HG03139 (cell line): ENCODE data around the gene MYH11.
"Not testable (repeated sequence)": the region's sequence is repeated elsewhere in the genome, so short reads cannot be mapped to it uniquely, and the experiment has no call there.

Experiments
- ATAC-seq: cut with Tn5 transposase; IDR thresholded peaks from one replicate; pipeline ENCODE4 v1.9.1; 2021; ENCODE audit not compliant: unreplicated experiment

MYH11 gene

GRCh38 chr16:15846510-15846909 lies 10.3 kb downstream of the MYH11 start:
- ATAC-seq, result no peak

GRCh38 chr16:15843635-15844279 lies 13.1 kb downstream of the MYH11 start:
- no peak for ATAC-seq

GRCh38 chr16:15839204-15839603 lies 17.6 kb downstream of the MYH11 start:
- ATAC-seq, result not testable (repeated sequence)

GRCh38 chr16:15837761-15838160 lies 19.1 kb downstream of the MYH11 start:
- ATAC-seq, result no peak

GRCh38 chr16:15836965-15837611 lies 19.7 kb downstream of the MYH11 start:
- no peak for ATAC-seq

GRCh38 chr16:15836074-15836473 lies 20.8 kb downstream of the MYH11 start:
- ATAC-seq, result no peak

GRCh38 chr16:15835136-15835878 lies 21.5 kb downstream of the MYH11 start:
- no peak for ATAC-seq

- no peak for ATAC-seq
These were observed 22.3 kb downstream of the MYH11 start for GRCh38 chr16:15834502-15834901.

- no peak for ATAC-seq
These were observed 23.3 kb downstream of the MYH11 start for GRCh38 chr16:15833541-15833940.

- ATAC-seq, result no peak
These were observed 24.6 kb downstream of the MYH11 start for GRCh38 chr16:15832241-15832640.

GRCh38 chr16:15830832-15831451 lies 25.9 kb downstream of the MYH11 start:
- ATAC-seq, result no peak

GRCh38 chr16:15829460-15829859 lies 27.4 kb downstream of the MYH11 start:
- ATAC-seq, result no peak

- no peak for ATAC-seq
These were observed 29.0 kb downstream of the MYH11 start for GRCh38 chr16:15827709-15828343.

GRCh38 chr16:15827299-15827698 lies 29.5 kb downstream of the MYH11 start:
- no peak for ATAC-seq

- no peak for ATAC-seq
These were observed 31.0 kb downstream of the MYH11 start for GRCh38 chr16:15825750-15826305.

GRCh38 chr16:15822957-15823356 lies 33.9 kb downstream of the MYH11 start:
- ATAC-seq, result no peak

GRCh38 chr16:15820837-15821236 lies 36.0 kb downstream of the MYH11 start:
- no peak for ATAC-seq

GRCh38 chr16:15819046-15819445 lies 37.8 kb downstream of the MYH11 start:
- ATAC-seq, result no peak

- ATAC-seq, result no peak
These were observed 39.4 kb downstream of the MYH11 start for GRCh38 chr16:15817446-15817845.

- no peak for ATAC-seq
These were observed 40.6 kb downstream of the MYH11 start for GRCh38 chr16:15816228-15816627.

- not testable (repeated sequence) for ATAC-seq
These were observed 44.5 kb downstream of the MYH11 start for GRCh38 chr16:15812401-15812750.
